GM19452 (cell line): ENCODE results near the gene ZNF629.

Experiments
- ATAC-seq: cut with Tn5 transposase; IDR thresholded peaks from one replicate; pipeline ENCODE4 v1.9.1; 2021; ENCODE audit not compliant: unreplicated experiment

The ZNF629 gene

DNA sequence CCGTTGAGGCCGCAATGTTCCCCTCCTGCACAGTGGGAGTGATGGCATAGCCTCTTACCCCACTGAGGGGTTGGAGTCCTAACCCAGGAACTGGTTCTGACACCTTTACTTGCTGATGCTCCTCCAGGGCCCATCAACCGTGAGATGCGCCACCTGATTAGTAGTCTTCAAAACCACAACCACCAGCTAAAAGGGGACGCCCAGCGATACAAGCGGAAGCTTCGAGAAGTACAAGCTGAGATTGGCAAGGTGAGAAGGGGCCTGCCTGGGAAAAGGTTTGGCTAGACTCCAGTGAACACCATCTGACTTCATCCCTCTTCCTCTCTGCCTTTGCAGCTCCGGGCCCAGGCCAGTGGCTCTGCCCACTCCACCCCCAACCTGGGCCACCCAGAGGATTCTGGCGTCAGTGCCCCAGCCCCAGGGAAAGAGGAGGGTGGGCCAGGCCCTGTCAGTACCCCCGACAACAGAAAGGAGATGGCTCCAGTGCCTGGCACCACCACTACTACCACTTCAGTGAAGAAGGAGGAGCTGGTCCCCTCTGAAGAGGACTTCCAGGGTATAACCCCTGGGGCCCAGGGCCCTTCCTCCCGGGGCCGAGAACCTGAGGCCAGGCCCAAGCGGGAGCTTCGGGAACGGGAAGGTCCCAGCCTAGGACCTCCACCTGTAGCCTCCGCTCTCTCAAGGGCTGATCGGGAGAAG lies 19.1 kb downstream of the ZNF629 start:
- no peak for ATAC-seq

- no peak for ATAC-seq
Measured at GRCh38 chr16:30766933-30767284, 20.1 kb downstream of the ZNF629 start.

- ATAC-seq, result no peak
Measured at GRCh38 chr16:30766206-30766932, 20.6 kb downstream of the ZNF629 start.

DNA sequence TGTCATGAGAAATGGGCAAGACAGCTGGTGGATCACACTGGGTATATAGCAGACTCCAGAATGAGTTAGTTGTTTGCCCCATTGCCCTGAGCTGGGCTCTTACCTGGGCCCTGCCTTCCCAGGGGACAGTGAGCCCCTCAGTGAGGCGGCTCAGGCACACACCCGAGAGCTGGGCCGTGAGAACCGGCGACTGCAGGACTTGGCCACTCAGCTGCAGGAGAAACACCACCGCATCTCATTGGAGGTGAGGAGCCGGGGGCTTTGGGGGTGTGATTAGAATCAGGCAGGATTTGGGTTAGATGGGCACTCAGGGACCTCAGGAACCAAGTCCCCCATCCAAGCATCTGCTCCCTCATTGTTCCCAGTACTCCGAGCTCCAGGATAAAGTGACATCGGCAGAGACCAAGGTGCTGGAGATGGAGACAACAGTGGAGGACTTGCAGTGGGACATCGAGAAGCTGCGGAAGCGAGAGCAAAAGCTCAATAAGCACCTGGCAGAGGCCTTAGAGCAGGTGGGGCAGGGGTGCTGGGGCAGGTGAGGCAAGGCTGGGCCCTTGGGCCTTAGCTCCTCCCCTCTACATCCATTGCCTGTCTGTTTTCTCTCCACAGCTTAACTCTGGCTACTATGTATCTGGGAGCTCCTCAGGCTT lies 22.1 kb downstream of the ZNF629 start:
- ATAC-seq, result no peak

- ATAC-seq, result no peak
Measured at GRCh38 chr16:30764086-30764485, 22.9 kb downstream of the ZNF629 start.

DNA sequence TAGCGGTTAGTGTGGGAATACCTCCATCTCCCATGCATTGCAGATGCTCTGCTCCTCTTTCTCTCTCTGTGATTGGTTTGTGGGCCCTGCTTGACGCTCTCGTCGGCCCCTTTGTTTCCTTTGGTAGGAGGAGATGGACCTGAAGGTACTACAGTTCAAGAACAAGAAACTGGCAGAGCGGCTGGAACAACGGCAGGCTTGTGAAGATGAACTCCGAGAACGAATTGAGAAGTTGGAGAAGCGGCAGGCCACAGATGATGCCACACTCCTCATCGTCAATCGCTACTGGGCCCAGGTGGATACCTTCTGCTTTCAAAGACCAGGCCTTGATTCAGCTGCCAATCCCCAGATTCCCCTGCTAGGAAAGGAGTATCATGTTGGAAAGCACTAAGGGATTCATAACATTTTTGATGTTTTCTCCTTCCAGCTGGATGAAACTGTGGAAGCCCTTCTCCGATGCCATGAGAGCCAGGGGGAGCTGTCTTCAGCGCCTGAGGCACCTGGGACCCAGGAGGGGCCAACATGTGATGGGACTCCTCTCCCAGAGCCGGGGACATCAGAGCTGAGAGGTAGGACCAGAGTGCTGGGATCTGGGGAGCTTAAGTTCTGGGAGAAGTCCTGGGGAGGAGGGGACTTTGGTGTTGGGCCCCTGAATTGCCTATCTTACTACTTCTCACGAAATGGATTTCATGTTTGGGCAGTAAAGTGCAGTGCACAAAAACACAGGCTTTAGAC lies 23.8 kb downstream of the ZNF629 start:
- no peak for ATAC-seq

- peak; percentile 91 for ATAC-seq
Measured at GRCh38 chr16:30761928-30762902, 24.8 kb downstream of the ZNF629 start, which contains the start of the genes CFAP119 and RNF40. CFAP119 (minus strand) TSS chr16:30762062; CDS start chr16:30761748, 314 bp downstream. RNF40 (plus strand) TSS chr16:30762322; CDS start chr16:30762546, 224 bp downstream.

- peak; percentile 20 for ATAC-seq
Measured at GRCh38 chr16:30761427-30761927, 25.5 kb downstream of the ZNF629 start.

- ATAC-seq, result no peak
Measured at GRCh38 chr16:30760577-30761426, 26.2 kb downstream of the ZNF629 start.

DNA sequence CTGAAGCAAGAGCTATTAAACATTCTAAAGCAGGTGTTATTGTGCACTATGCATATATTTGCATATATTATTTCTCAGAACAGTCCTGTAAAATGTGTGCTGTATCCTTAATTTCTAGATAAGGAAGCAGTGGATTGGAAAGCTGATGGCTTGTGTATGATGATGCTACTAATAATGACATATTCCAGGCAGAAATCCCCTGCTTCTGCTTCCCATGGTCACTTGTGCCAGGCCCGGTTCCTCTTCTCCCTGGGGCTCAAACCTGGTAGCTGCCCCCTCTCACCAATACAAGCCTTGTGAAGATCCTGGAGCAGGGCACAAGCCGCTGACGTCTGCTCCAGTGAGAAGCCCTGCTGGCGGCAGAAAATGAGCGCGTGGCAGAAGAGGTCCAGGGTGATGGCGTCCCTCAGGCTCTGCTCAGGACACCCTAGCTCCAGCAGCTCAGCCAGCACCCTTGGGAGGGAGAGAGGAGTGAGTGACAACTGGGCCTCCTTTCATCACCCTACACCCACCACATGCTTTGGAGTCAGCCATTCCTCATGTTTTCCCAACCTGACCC lies 26.9 kb downstream of the ZNF629 start:
- ATAC-seq, result no peak

- no peak for ATAC-seq
Measured at GRCh38 chr16:30758988-30759491, 28.0 kb downstream of the ZNF629 start.

- ATAC-seq, result no peak
Measured at GRCh38 chr16:30757316-30757715, 29.7 kb downstream of the ZNF629 start.

DNA sequence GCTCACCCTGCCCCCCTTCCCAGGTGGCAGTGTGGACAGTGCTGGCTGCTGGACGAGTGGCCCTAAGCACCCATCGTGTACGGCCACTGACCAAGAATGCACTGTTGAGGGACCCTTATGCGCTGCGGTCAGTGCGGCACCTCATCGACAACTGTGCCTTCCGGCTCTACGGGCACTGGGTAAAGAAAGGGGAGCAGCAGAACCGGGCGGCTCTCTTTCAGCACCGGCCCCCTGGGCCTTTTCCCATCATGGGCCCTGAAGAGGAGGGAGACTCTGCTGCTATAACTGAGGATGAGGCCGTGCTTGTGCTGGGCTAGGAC lies 30.3 kb downstream of the ZNF629 start:
- no peak for ATAC-seq

DNA sequence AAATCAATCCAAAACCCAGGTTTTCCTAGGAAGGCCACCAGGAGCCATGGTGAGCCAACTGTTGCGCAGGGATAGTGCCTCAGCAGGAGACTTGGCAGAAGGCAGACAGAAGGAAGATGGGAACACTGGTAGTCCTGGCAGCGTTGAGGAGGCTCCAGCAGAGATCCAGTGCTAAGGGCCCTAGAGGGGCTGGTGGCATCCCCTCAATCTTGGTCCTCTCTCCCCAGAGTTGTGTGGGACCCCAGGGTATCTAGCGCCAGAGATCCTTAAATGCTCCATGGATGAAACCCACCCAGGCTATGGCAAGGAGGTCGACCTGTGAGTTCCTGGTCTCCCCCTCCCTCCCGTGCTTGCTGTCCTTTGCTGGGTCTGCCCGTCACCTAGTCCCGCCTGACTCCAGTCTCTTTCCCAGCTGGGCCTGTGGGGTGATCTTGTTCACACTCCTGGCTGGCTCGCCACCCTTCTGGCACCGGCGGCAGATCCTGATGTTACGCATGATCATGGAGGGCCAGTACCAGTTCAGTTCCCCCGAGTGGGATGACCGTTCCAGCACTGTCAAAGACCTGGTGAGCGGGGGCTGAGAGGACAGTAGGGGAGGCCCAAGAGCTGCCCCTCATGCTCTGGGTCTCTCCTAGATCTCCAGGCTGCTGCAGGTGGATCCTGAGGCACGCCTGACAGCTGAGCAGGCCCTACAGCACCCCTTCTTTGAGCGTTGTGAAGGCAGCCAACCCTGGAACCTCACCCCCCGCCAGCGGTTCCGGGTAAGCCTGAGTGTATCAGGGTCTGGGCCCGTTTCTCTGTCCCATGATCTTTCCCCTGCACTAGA lies 30.8 kb downstream of the ZNF629 start:
- ATAC-seq, result no peak

DNA sequence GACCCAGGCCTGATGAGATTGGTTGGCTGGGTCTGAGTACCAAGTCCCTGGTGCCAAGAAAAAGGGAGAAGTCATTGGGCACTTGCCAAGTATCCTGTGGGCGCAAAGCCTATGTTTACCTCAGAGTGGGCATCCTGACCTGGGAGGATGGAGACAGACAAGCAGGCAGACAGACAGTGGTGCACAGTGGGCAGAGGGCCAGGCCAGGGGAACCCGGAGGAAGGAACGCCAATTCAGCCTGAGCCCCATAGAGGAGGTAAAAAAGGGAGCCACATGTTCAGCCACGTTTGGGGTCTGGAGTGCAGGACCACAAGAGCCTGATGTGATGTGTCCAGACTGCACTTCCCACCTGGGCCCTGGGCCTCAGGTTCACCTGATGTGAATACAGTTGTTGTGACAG lies 33.4 kb downstream of the ZNF629 start:
- ATAC-seq, result no peak

GRCh38 chr16:30750876-30751465 lies 36.0 kb downstream of the ZNF629 start:
- ATAC-seq, result no peak

GRCh38 chr16:30750201-30750600 lies 36.8 kb downstream of the ZNF629 start:
- ATAC-seq, result no peak
